ENCODE data around the gene PHF21B.

- TF ChIP-seq POLR2A (IDR thresholded peaks at IDR 0.05) (no peak), CTCF (IDR thresholded peaks at IDR 0.05) (no peak), POLR2AphosphoS5 (IDR thresholded peaks at IDR 0.05) (no peak), EP300 (IDR thresholded peaks at IDR 0.05) (no peak)
Measured at GRCh38 chr22:44997060-44997459, 12.7 kb downstream of the PHF21B start.

All from suprapubic skin (tissue), 4 donors.